Fibroblast of skin of right quadriceps (primary cell): Measurements from ENCODE around the gene USH2A.
"Not testable (repeated sequence)": the region's sequence is repeated elsewhere in the genome, so short reads cannot be mapped to it uniquely, and the experiment has no call there.

ENCODE experiments used
- DNase-seq: peaks from one replicate; pipeline ENCODE4 v3.0.0-alpha.2; 2013

USH2A gene

GRCh38 chr1:216028631-216029030 is 394.6 kb downstream of the USH2A start:
- DNase-seq: no peak

GRCh38 chr1:216024546-216024945 is 398.7 kb downstream of the USH2A start:
- DNase-seq: no peak

GRCh38 chr1:216020743-216021345 is 402.4 kb downstream of the USH2A start:
- DNase-seq: no peak

- no peak for DNase-seq
These were observed 408.1 kb downstream of the USH2A start for GRCh38 chr1:216015116-216015515.

- peak; percentile 32 for DNase-seq
These were observed 409.2 kb downstream of the USH2A start for GRCh38 chr1:216014086-216014485.

- DNase-seq: not testable (repeated sequence)
These were observed 413.8 kb downstream of the USH2A start for GRCh38 chr1:216009456-216009855.

GRCh38 chr1:216005916-216006315 is 417.3 kb downstream of the USH2A start:
- DNase-seq: peak; percentile 59

GRCh38 chr1:215992620-215993019 is 430.6 kb downstream of the USH2A start:
- peak; percentile 56 for DNase-seq

GRCh38 chr1:215987092-215987875 is 436.0 kb downstream of the USH2A start:
- peak; percentile 71 for DNase-seq

GRCh38 chr1:215986401-215986800 is 436.8 kb downstream of the USH2A start:
- peak; percentile 54 for DNase-seq

GRCh38 chr1:215983680-215984079 is 439.6 kb downstream of the USH2A start:
- no peak for DNase-seq

- no peak for DNase-seq
These were observed 451.3 kb downstream of the USH2A start for GRCh38 chr1:215971793-215972441.

GRCh38 chr1:215970406-215970805 is 452.8 kb downstream of the USH2A start:
- peak; percentile 42 for DNase-seq

- DNase-seq: no peak
These were observed 459.6 kb downstream of the USH2A start for GRCh38 chr1:215963621-215964020.

- DNase-seq: no peak
These were observed 460.2 kb downstream of the USH2A start for GRCh38 chr1:215963040-215963439.

- peak; percentile 56 for DNase-seq
These were observed 464.4 kb downstream of the USH2A start for GRCh38 chr1:215958841-215959240.

GRCh38 chr1:215957663-215958062 is 465.6 kb downstream of the USH2A start:
- peak; percentile 60 for DNase-seq

- no peak for DNase-seq
These were observed 490.7 kb downstream of the USH2A start for GRCh38 chr1:215932558-215932957.

- no peak for DNase-seq
These were observed 496.6 kb downstream of the USH2A start for GRCh38 chr1:215926670-215927069.

GRCh38 chr1:215923129-215923824 is 500.0 kb downstream of the USH2A start:
- peak; percentile 53 for DNase-seq

- peak; percentile 69 for DNase-seq
These were observed 511.8 kb downstream of the USH2A start for GRCh38 chr1:215911406-215911968.

GRCh38 chr1:215905493-215906115 is 517.6 kb downstream of the USH2A start:
- peak; percentile 97 for DNase-seq
